Activated T-helper 17 cell treated with anti-CD3 and anti-CD28 coated beads, Interleukin-2, amount 50 U/mL, for 72 hours (primary cell): ENCODE measurements around the gene ANXA11. TPM values are rescaled to one million over a fixed set of nuclear protein-coding genes. Genes with fewer than 3 reads are reported as not detected.
"Not testable (repeated sequence)": the region's sequence is repeated elsewhere in the genome, so short reads cannot be mapped to it uniquely, and the experiment has no call there.

ENCODE experiments used
- ATAC-seq: fragments of 150-1000 bp; cut with Tn5 transposase; replicated peaks from 2 replicates; pipeline ENCODE4 v1.10.0; 2021; ENCODE audit warnings: mild to moderate bottlenecking, moderate library complexity
- H3K27ac Mint-ChIP-seq: one replicate; pipeline ENCODE4 v1.8.0; 2022; ENCODE audit warnings: mixed read lengths
- H3K27me3 Mint-ChIP-seq: one replicate; pipeline ENCODE4 v1.8.0; 2022; ENCODE audit warnings: mixed read lengths
- H3K36me3 Mint-ChIP-seq: one replicate; pipeline ENCODE4 v1.8.0; 2022; ENCODE audit warnings: low read depth, mild to moderate bottlenecking, mixed read lengths
- H3K4me1 Mint-ChIP-seq: one replicate; pipeline ENCODE4 v1.8.0; 2022; ENCODE audit warnings: mixed read lengths
- H3K4me3 Mint-ChIP-seq: one replicate; pipeline ENCODE4 v1.8.0; 2022; ENCODE audit warnings: mild to moderate bottlenecking, mixed read lengths
- H3K9me3 Mint-ChIP-seq: one replicate; pipeline ENCODE4 v1.8.0; 2022; ENCODE audit warnings: mixed read lengths
- total RNA-seq, 2 donors: library from RNA; stranded (reverse); gene quantifications; one replicate each; pipeline ENCODE4 v1.2.3, GENCODE V29; 2022

The ANXA11 gene
- total RNA-seq, 2 donors from 2014 or later: 184 to 275 TPM

- peak overlapping the region; percentile 65 for H3K27ac Mint-ChIP-seq
- no peaks in the 10 kb centered on the region for H3K9me3 Mint-ChIP-seq
- H3K4me1 Mint-ChIP-seq: peaks cover 33% of the 10 kb centered on the region
- H3K36me3 Mint-ChIP-seq: peaks cover 100% of the 10 kb centered on the region
- H3K27me3 Mint-ChIP-seq: no peaks in the 10 kb centered on the region
- no peak for ATAC-seq
- no peak overlapping the region for H3K4me3 Mint-ChIP-seq
Observed at GRCh38 chr10:80157561-80157960, 47.8 kb downstream of the ANXA11 start.

- H3K27ac Mint-ChIP-seq: peak overlapping the region; percentile 84
- H3K4me1 Mint-ChIP-seq: peaks cover 33% of the 10 kb centered on the region
- H3K36me3 Mint-ChIP-seq: peaks cover 100% of the 10 kb centered on the region
Observed at GRCh38 chr10:80156216-80156615, 49.1 kb downstream of the ANXA11 start.

GRCh38 chr10:80155696-80156215 is 49.6 kb downstream of the ANXA11 start:
- Mint-ChIP-seq H3K36me3 (peaks cover 100% of the 10 kb centered on the region), H3K27me3 (no peaks in the 10 kb centered on the region), H3K9me3 (no peaks in the 10 kb centered on the region), H3K27ac (peak overlapping the region; percentile 84), H3K4me3 (peak overlapping the region; percentile 19), H3K4me1 (peaks cover 31% of the 10 kb centered on the region)
- ATAC-seq: peak; percentile 65

More at GRCh38 chr10:80156216-80156615, 49.1 kb downstream of the ANXA11 start:
- ATAC-seq: no peak
- H3K4me3 Mint-ChIP-seq: no peak overlapping the region
- H3K9me3 Mint-ChIP-seq: no peaks in the 10 kb centered on the region
- H3K27me3 Mint-ChIP-seq: no peaks in the 10 kb centered on the region

- no peaks in the 10 kb centered on the region for H3K9me3 Mint-ChIP-seq
- H3K27ac Mint-ChIP-seq: peak overlapping the region; percentile 84
Observed at GRCh38 chr10:80154978-80155695, 50.2 kb downstream of the ANXA11 start.

GRCh38 chr10:80154626-80154977 is 50.7 kb downstream of the ANXA11 start:
- ATAC-seq: no peak
- Mint-ChIP-seq H3K4me1 (peaks cover 19% of the 10 kb centered on the region), H3K36me3 (peaks cover 100% of the 10 kb centered on the region), H3K27ac (peak overlapping the region; percentile 84), H3K27me3 (no peaks in the 10 kb centered on the region), H3K9me3 (no peaks in the 10 kb centered on the region), H3K4me3 (peak overlapping the region; percentile 19)

More at GRCh38 chr10:80154978-80155695, 50.2 kb downstream of the ANXA11 start:
- Mint-ChIP-seq H3K27me3 (no peaks in the 10 kb centered on the region), H3K4me1 (peaks cover 24% of the 10 kb centered on the region), H3K4me3 (peak overlapping the region; percentile 19), H3K36me3 (peaks cover 100% of the 10 kb centered on the region)
- ATAC-seq: peak; percentile 53

- H3K4me1 Mint-ChIP-seq: peaks cover 10% of the 10 kb centered on the region
- H3K27ac Mint-ChIP-seq: peak overlapping the region; percentile 78
- no peak overlapping the region for H3K4me3 Mint-ChIP-seq
- H3K36me3 Mint-ChIP-seq: peaks cover 95% of the 10 kb centered on the region
- ATAC-seq: no peak
- H3K9me3 Mint-ChIP-seq: no peaks in the 10 kb centered on the region
- H3K27me3 Mint-ChIP-seq: no peaks in the 10 kb centered on the region
Observed at GRCh38 chr10:80153460-80153859, 51.9 kb downstream of the ANXA11 start.

- Mint-ChIP-seq H3K4me1 (peaks cover 10% of the 10 kb centered on the region), H3K36me3 (peaks cover 92% of the 10 kb centered on the region), H3K4me3 (no peak overlapping the region), H3K27me3 (no peaks in the 10 kb centered on the region), H3K9me3 (no peaks in the 10 kb centered on the region), H3K27ac (peak overlapping the region; percentile 78)
- no peak for ATAC-seq
Observed at GRCh38 chr10:80152820-80153219, 52.5 kb downstream of the ANXA11 start.

GRCh38 chr10:80150172-80150571 is 55.2 kb downstream of the ANXA11 start:
- H3K27me3 Mint-ChIP-seq: no peaks in the 10 kb centered on the region
- H3K4me3 Mint-ChIP-seq: no peak overlapping the region
- peaks cover 70% of the 10 kb centered on the region for H3K36me3 Mint-ChIP-seq
- H3K27ac Mint-ChIP-seq: peak overlapping the region; percentile 78
- H3K9me3 Mint-ChIP-seq: no peaks in the 10 kb centered on the region
- H3K4me1 Mint-ChIP-seq: peaks cover 11% of the 10 kb centered on the region
- no peak for ATAC-seq

GRCh38 chr10:80149123-80149522 is 56.2 kb downstream of the ANXA11 start:
- H3K4me1 Mint-ChIP-seq: peaks cover 13% of the 10 kb centered on the region
- no peak for ATAC-seq
- no peak overlapping the region for H3K4me3 Mint-ChIP-seq
- peaks cover 65% of the 10 kb centered on the region for H3K36me3 Mint-ChIP-seq
- H3K9me3 Mint-ChIP-seq: no peaks in the 10 kb centered on the region
- H3K27me3 Mint-ChIP-seq: no peaks in the 10 kb centered on the region
- H3K27ac Mint-ChIP-seq: peak overlapping the region; percentile 71

GRCh38 chr10:80148166-80148805 is 57.1 kb downstream of the ANXA11 start:
- H3K27ac Mint-ChIP-seq: peak overlapping the region; percentile 81
- ATAC-seq: no peak
- H3K4me1 Mint-ChIP-seq: peaks cover 18% of the 10 kb centered on the region
- no peaks in the 10 kb centered on the region for H3K27me3 Mint-ChIP-seq
- peaks cover 56% of the 10 kb centered on the region for H3K36me3 Mint-ChIP-seq
- H3K4me3 Mint-ChIP-seq: no peak overlapping the region
- H3K9me3 Mint-ChIP-seq: no peaks in the 10 kb centered on the region

- no peaks in the 10 kb centered on the region for H3K27me3 Mint-ChIP-seq
- peaks cover 18% of the 10 kb centered on the region for H3K4me1 Mint-ChIP-seq
- H3K27ac Mint-ChIP-seq: peak overlapping the region; percentile 34
- no peak for ATAC-seq
- H3K4me3 Mint-ChIP-seq: no peak overlapping the region
- H3K9me3 Mint-ChIP-seq: no peaks in the 10 kb centered on the region
- peaks cover 43% of the 10 kb centered on the region for H3K36me3 Mint-ChIP-seq
Observed at GRCh38 chr10:80146918-80147317, 58.4 kb downstream of the ANXA11 start.

GRCh38 chr10:80145406-80146308 is 59.7 kb downstream of the ANXA11 start:
- Mint-ChIP-seq H3K27ac (peak overlapping the region; percentile 34), H3K4me3 (peak overlapping the region; percentile 5), H3K36me3 (peaks cover 30% of the 10 kb centered on the region), H3K4me1 (peaks cover 18% of the 10 kb centered on the region)
- not testable (repeated sequence) for H3K27me3 Mint-ChIP-seq, H3K9me3 Mint-ChIP-seq, ATAC-seq

GRCh38 chr10:80144696-80145131 is 60.6 kb downstream of the ANXA11 start:
- Mint-ChIP-seq H3K27ac (peak overlapping the region; percentile 90), H3K27me3 (peaks cover 12% of the 10 kb centered on the region), H3K4me3 (peak overlapping the region; percentile 76), H3K4me1 (peaks cover 18% of the 10 kb centered on the region), H3K36me3 (peaks cover 21% of the 10 kb centered on the region), H3K9me3 (no peaks in the 10 kb centered on the region)
- peak; percentile 39 for ATAC-seq

GRCh38 chr10:80144067-80144695 is 61.2 kb downstream of the ANXA11 start:
- Mint-ChIP-seq H3K27ac (peak overlapping the region; percentile 90), H3K4me3 (peak overlapping the region; percentile 76), H3K27me3 (peaks cover 15% of the 10 kb centered on the region), H3K4me1 (peaks cover 18% of the 10 kb centered on the region), H3K36me3 (peaks cover 15% of the 10 kb centered on the region), H3K9me3 (no peaks in the 10 kb centered on the region)
- peak; percentile 71 for ATAC-seq
